ENCODE measurements around the gene PALD1. TPM values are rescaled to one million over a fixed set of nuclear protein-coding genes. Genes with fewer than 3 reads are reported as not detected.
"Not testable (repeated sequence)": the region's sequence is repeated elsewhere in the genome, so short reads cannot be mapped to it uniquely, and the experiment has no call there.

The PALD1 gene
- polyA plus RNA-seq, 1 experiment, result 0.17 TPM

GRCh38 chr10:70579234-70580002, 100.9 kb downstream of the PALD1 start:
- Histone ChIP-seq H3K27me3 (ENCODE audit: control insufficient read depth, insufficient read depth, low read length) (peaks cover 11% of the 10 kb centered on the region), H3K4me3 (ENCODE audit: low read depth, low read length) (no peak overlapping the region), H3K9me3 (ENCODE audit: control insufficient read depth, insufficient read depth, low read length) (no peaks in the 10 kb centered on the region), H3K27ac (ENCODE audit: low read depth, low read length) (no peak overlapping the region)
- DNase-seq (ENCODE audit: low read depth, low spot score), result no peak
- CTCF ChIA-PET, result no interaction called here
- TF ChIP-seq CTCF (IDR thresholded peaks at IDR 0.05; ENCODE audit: low read depth, low read length), result no peak
- POLR2A ChIA-PET, result no interaction called here

GRCh38 chr10:70581176-70581575, 102.6 kb downstream of the PALD1 start:
- POLR2A ChIA-PET; DNase-seq (ENCODE audit: low read depth, low spot score); CTCF ChIA-PET: not testable (repeated sequence)

GRCh38 chr10:70582793-70583668, 104.5 kb downstream of the PALD1 start:
- CTCF ChIA-PET, result no interaction called here
- POLR2A ChIA-PET, result no interaction called here
- no peak overlapping the region for H3K4me3 ChIP-seq (ENCODE audit: low read depth, low read length)
- DNase-seq (ENCODE audit: low read depth, low spot score), result no peak
- no peak overlapping the region for H3K27ac ChIP-seq (ENCODE audit: low read depth, low read length)
- no peaks in the 10 kb centered on the region for H3K9me3 ChIP-seq (ENCODE audit: control insufficient read depth, insufficient read depth, low read length)
- peaks cover 25% of the 10 kb centered on the region for H3K27me3 ChIP-seq (ENCODE audit: control insufficient read depth, insufficient read depth, low read length)
- TF ChIP-seq CTCF (IDR thresholded peaks at IDR 0.05; ENCODE audit: low read depth, low read length), result no peak

More at GRCh38 chr10:70581176-70581575, 102.6 kb downstream of the PALD1 start:
- H3K27me3 ChIP-seq (ENCODE audit: control insufficient read depth, insufficient read depth, low read length), result peaks cover 20% of the 10 kb centered on the region
- not testable (repeated sequence) for H3K9me3 ChIP-seq (ENCODE audit: control insufficient read depth, insufficient read depth, low read length); H3K4me3 ChIP-seq (ENCODE audit: low read depth, low read length); H3K27ac ChIP-seq (ENCODE audit: low read depth, low read length)

- H3K4me3 ChIP-seq (ENCODE audit: low read depth, low read length), result no peak overlapping the region
- ChIA-PET CTCF (no interaction called here), POLR2A (no interaction called here)
- DNase-seq (ENCODE audit: low read depth, low spot score), result no peak
- TF ChIP-seq CTCF (IDR thresholded peaks at IDR 0.05; ENCODE audit: low read depth, low read length), result no peak
- no peak overlapping the region for H3K27ac ChIP-seq (ENCODE audit: low read depth, low read length)
- H3K9me3 ChIP-seq (ENCODE audit: control insufficient read depth, insufficient read depth, low read length), result no peaks in the 10 kb centered on the region
- H3K27me3 ChIP-seq (ENCODE audit: control insufficient read depth, insufficient read depth, low read length), result peaks cover 25% of the 10 kb centered on the region
Measured at GRCh38 chr10:70583669-70584037, 105.1 kb downstream of the PALD1 start.

GRCh38 chr10:70584366-70584765, 105.8 kb downstream of the PALD1 start:
- no peak for DNase-seq (ENCODE audit: low read depth, low spot score)
- Histone ChIP-seq H3K9me3 (ENCODE audit: control insufficient read depth, insufficient read depth, low read length) (no peaks in the 10 kb centered on the region), H3K27ac (ENCODE audit: low read depth, low read length) (no peak overlapping the region), H3K4me3 (ENCODE audit: low read depth, low read length) (no peak overlapping the region), H3K27me3 (ENCODE audit: control insufficient read depth, insufficient read depth, low read length) (peaks cover 25% of the 10 kb centered on the region)
- ChIA-PET CTCF (interaction anchor here (0.6 kb wide), 2 partner anchors 47 to 219 kb away, joined by 3 read pairs; no protein-coding TSS in a partner anchor), POLR2A (interaction anchor here (1.1 kb wide), 1 partner anchor 88 kb away, joined by 3 read pairs; the partner anchor contains the start of gene ADAMTS14)
- TF ChIP-seq CTCF (IDR thresholded peaks at IDR 0.05; ENCODE audit: low read depth, low read length), result no peak

Data from AG04450 (cell line).